Measurements from ENCODE around the gene MEIS2.
"Not testable (repeated sequence)": the region's sequence is repeated elsewhere in the genome, so short reads cannot be mapped to it uniquely, and the experiment has no call there.

Gene MEIS2

GRCh38 chr15:37008205-37008604, 92.1 kb downstream of the MEIS2 start:
- DNase-seq (ENCODE audit: low spot score): no peak

GRCh38 chr15:37007301-37007700, 93.0 kb downstream of the MEIS2 start:
- no peak for DNase-seq (ENCODE audit: low spot score)

GRCh38 chr15:37004981-37005735, 95.2 kb downstream of the MEIS2 start:
- no peak for DNase-seq (ENCODE audit: low spot score)

- DNase-seq (ENCODE audit: low spot score): no peak
Measured at GRCh38 chr15:37004373-37004869, 95.9 kb downstream of the MEIS2 start.

- DNase-seq (ENCODE audit: low spot score): no peak
Measured at GRCh38 chr15:37002041-37002672, 98.2 kb downstream of the MEIS2 start.

- no peak for DNase-seq (ENCODE audit: low spot score)
Measured at GRCh38 chr15:37001417-37001816, 98.9 kb downstream of the MEIS2 start.

GRCh38 chr15:36999778-37000177, 100.6 kb downstream of the MEIS2 start:
- no peak for DNase-seq (ENCODE audit: low spot score)

- no peak for DNase-seq (ENCODE audit: low spot score)
Measured at GRCh38 chr15:36996538-36997181, 103.7 kb downstream of the MEIS2 start.

GRCh38 chr15:36996121-36996520, 104.2 kb downstream of the MEIS2 start:
- DNase-seq (ENCODE audit: low spot score): no peak

GRCh38 chr15:36994790-36995189, 105.6 kb downstream of the MEIS2 start:
- no peak for DNase-seq (ENCODE audit: low spot score)

- no peak for DNase-seq (ENCODE audit: low spot score)
Measured at GRCh38 chr15:36992454-36992853, 107.9 kb downstream of the MEIS2 start.

GRCh38 chr15:36988947-36989346, 111.4 kb downstream of the MEIS2 start:
- DNase-seq (ENCODE audit: low spot score): no peak

GRCh38 chr15:36982430-36982829, 117.9 kb downstream of the MEIS2 start:
- DNase-seq (ENCODE audit: low spot score): no peak

GRCh38 chr15:36980281-36980680, 120.1 kb downstream of the MEIS2 start:
- DNase-seq (ENCODE audit: low spot score): not testable (repeated sequence)

- DNase-seq (ENCODE audit: low spot score): no peak
Measured at GRCh38 chr15:36978625-36979024, 121.7 kb downstream of the MEIS2 start.

- DNase-seq (ENCODE audit: low spot score): no peak
Measured at GRCh38 chr15:36978126-36978525, 122.2 kb downstream of the MEIS2 start.

- DNase-seq (ENCODE audit: low spot score): no peak
Measured at GRCh38 chr15:36977659-36978058, 122.7 kb downstream of the MEIS2 start.

- DNase-seq (ENCODE audit: low spot score): no peak
Measured at GRCh38 chr15:36972704-36973103, 127.6 kb downstream of the MEIS2 start.

GRCh38 chr15:36970522-36970921, 129.8 kb downstream of the MEIS2 start:
- no peak for DNase-seq (ENCODE audit: low spot score)

GRCh38 chr15:36967929-36968328, 132.4 kb downstream of the MEIS2 start:
- DNase-seq (ENCODE audit: low spot score): no peak

- no peak for DNase-seq (ENCODE audit: low spot score)
Measured at GRCh38 chr15:36966708-36967107, 133.6 kb downstream of the MEIS2 start.

GRCh38 chr15:36965570-36966342, 134.6 kb downstream of the MEIS2 start:
- no peak for DNase-seq (ENCODE audit: low spot score)

All from activated CD4-positive, alpha-beta T cell treated with anti-CD3 and anti-CD28 coated beads, Interleukin-2, Interleukin-4, amounts not matched to agents 100 ng/mL and 50 ng/mL, durations not matched to agents 16 hours and 8 hours (primary cell).